HG03097 (cell line): ENCODE measurements around the gene PCP4L1.
A peak's percentile ranks its signal among the peaks of the same experiment; 100 is the strongest.
"Not testable (repeated sequence)": the region's sequence is repeated elsewhere in the genome, so short reads cannot be mapped to it uniquely, and the experiment has no call there.

Experiments
- ATAC-seq: cut with Tn5 transposase; IDR thresholded peaks from one replicate; pipeline ENCODE4 v1.9.1; 2021; ENCODE audit not compliant: unreplicated experiment, low FRiP score

Gene PCP4L1

GRCh38 chr1:161227196-161227871 is 31.2 kb upstream of the PCP4L1 start:
- ATAC-seq, result peak; percentile 36

- ATAC-seq, result no peak
These were observed 30.5 kb upstream of the PCP4L1 start for GRCh38 chr1:161228032-161228431.

- no peak for ATAC-seq
These were observed 28.6 kb upstream of the PCP4L1 start for GRCh38 chr1:161229896-161230295.

- ATAC-seq, result no peak
These were observed 27.8 kb upstream of the PCP4L1 start for GRCh38 chr1:161230762-161231161.

- ATAC-seq, result no peak
These were observed 25.4 kb upstream of the PCP4L1 start for GRCh38 chr1:161233102-161233501.

GRCh38 chr1:161235957-161236775 is 22.4 kb upstream of the PCP4L1 start:
- ATAC-seq, result no peak

GRCh38 chr1:161238039-161238473 is 20.5 kb upstream of the PCP4L1 start, which contains the start of gene NR1I3:
Gene NR1I3, minus strand, starts transcription at chr1:161238203. Its CDS starts 1,638 bp downstream, at chr1:161236565.
- ATAC-seq, result no peak

GRCh38 chr1:161241682-161242081 is 16.9 kb upstream of the PCP4L1 start:
- ATAC-seq, result no peak

- no peak for ATAC-seq
These were observed 16.2 kb upstream of the PCP4L1 start for GRCh38 chr1:161242313-161242712.

- ATAC-seq, result no peak
These were observed 13.7 kb upstream of the PCP4L1 start for GRCh38 chr1:161244888-161245287.

GRCh38 chr1:161250100-161250499 is 8.4 kb upstream of the PCP4L1 start:
- ATAC-seq, result not testable (repeated sequence)

- no peak for ATAC-seq
These were observed 7.7 kb upstream of the PCP4L1 start for GRCh38 chr1:161250829-161251228.

GRCh38 chr1:161251579-161251978 is 7.0 kb upstream of the PCP4L1 start:
- no peak for ATAC-seq

- not testable (repeated sequence) for ATAC-seq
These were observed 3.2 kb upstream of the PCP4L1 start for GRCh38 chr1:161255302-161255701.

- not testable (repeated sequence) for ATAC-seq
These were observed 2.5 kb upstream of the PCP4L1 start for GRCh38 chr1:161255955-161256520.

- not testable (repeated sequence) for ATAC-seq
These were observed 1.4 kb upstream of the PCP4L1 start for GRCh38 chr1:161257109-161257508.

- ATAC-seq, result no peak
These were observed 779 bp downstream of the PCP4L1 start for GRCh38 chr1:161259345-161259702.

- no peak for ATAC-seq
These were observed 1.2 kb downstream of the PCP4L1 start for GRCh38 chr1:161259765-161260164.

GRCh38 chr1:161260376-161261260 is 2.1 kb downstream of the PCP4L1 start:
- no peak for ATAC-seq
